NCI-H774 (cell line): ENCODE data around the gene MERTK.
A peak's percentile ranks its signal among the peaks of the same experiment; 100 is the strongest.
"Not testable (repeated sequence)": the region's sequence is repeated elsewhere in the genome, so short reads cannot be mapped to it uniquely, and the experiment has no call there.

Experiments
- DNase-seq: peaks from one replicate; lab custom pipeline; 2025; lab: John Stamatoyannopoulos, UW

The MERTK gene

GRCh38 chr2:112047537-112048235 lies 149.3 kb downstream of the MERTK start:
- DNase-seq: no peak

GRCh38 chr2:112048236-112048592 lies 149.8 kb downstream of the MERTK start:
- no peak for DNase-seq

- peak; percentile 23 for DNase-seq
Observed at GRCh38 chr2:112048887-112049286, 150.5 kb downstream of the MERTK start.

DNA sequence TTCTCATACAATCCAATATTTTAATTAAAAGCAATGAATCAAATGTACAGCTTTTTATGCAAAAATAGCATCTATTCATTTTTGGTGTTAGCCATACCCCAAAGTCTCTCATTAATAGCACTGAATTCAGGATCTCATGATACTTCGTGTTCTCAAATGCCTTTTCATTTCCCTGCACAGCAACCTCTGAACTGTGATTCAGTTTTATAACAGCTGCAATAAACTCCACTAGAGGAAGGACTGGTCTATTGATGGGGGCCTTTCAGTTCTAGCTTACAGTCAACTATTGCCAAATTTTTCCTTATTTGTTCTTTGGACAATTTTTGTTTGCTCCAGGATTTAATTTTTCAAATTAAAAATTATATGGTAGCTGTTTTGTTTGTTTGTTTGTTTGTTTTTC lies 151.9 kb downstream of the MERTK start:
- no peak for DNase-seq

- peak; percentile 94 for DNase-seq
Observed at GRCh38 chr2:112053917-112054846, 155.8 kb downstream of the MERTK start.

DNA sequence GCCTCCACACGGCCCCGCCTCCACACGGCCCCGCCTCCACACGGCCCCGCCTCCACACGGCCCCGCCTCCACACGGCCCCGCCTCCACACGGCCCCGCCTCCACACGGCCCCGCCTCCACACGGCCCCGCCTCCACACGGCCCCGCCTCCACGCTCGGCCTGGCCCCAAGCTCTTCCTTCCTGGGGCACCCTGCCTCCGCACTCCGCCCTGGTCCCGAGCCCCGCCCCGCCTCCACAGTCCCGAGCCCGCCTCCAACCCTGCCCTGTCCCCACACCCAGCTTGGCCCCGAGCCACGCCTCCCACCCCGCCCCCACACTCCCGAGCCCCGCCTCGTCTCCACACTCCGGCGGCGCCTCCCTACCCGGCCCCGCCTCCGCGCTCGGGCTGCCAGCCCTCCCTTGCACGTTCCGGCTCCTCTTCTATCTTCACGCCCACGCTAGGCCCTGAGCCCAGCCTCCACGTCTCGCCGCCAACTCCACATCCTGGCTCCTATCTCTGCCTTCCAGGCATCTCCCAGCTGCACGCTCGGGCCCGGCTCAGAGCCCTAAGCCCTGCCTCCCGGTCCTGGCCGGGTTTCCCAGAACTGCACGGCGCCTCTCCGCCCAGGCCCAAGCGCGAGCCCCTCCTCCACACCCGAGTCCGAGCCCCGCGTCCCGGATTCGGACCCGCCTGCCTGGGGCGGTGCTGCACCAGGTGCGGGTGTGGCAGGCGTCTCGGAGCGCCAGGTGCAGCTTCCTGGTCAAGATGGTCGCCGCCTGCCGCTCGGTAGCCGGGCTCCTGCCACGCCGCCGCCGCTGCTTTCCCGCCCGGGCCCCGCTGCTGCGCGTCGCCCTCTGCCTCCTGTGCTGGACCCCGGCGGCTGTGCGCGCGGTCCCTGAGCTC lies 156.7 kb downstream of the MERTK start, which contains the start of gene TMEM87B:
Gene TMEM87B (plus strand): TSS at position 423 of the 883 bp plus-strand sequence. CDS start 323 bp downstream, at position 746.
- peak; percentile 93 for DNase-seq

- DNase-seq: peak; percentile 7
Observed at GRCh38 chr2:112055730-112056625, 157.6 kb downstream of the MERTK start.

DNA sequence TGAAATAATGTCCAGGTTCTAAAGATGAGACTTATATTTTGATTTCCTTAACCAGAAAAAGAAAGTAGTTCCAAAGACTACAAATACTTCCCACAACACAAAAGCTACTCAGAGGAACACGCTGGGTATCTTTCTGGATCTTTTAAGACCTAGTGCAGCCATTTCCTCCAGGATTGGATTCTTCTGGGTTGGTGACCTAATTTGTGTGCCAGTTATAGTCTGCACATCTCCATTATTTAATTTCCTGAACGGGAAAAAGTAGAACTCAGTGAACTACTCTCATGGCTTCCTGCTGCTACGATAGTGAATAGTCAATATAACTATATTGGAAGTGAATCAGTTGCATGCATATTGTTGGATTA lies 158.2 kb downstream of the MERTK start:
- DNase-seq: no peak

DNA sequence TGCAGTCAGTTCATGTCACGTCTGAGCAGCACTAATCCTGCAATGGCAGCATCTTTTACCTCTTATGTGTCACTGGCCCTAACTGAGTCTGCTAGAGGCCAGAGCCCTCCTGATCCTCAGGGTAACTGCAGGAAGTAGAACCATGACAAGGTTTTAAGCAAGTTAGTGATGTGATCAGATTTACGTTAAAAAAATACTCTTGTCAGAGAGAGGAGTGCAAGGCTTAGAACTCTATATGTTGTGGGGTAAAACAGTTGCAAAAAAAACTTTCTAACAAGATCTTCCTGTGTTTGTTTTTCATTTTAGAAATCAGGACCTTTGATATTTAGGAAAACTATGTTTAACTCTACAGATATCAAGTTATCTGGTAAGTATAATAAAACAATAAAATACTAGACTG lies 161.3 kb downstream of the MERTK start:
- DNase-seq: no peak

GRCh38 chr2:112061299-112061698 lies 162.9 kb downstream of the MERTK start:
- no peak for DNase-seq

DNA sequence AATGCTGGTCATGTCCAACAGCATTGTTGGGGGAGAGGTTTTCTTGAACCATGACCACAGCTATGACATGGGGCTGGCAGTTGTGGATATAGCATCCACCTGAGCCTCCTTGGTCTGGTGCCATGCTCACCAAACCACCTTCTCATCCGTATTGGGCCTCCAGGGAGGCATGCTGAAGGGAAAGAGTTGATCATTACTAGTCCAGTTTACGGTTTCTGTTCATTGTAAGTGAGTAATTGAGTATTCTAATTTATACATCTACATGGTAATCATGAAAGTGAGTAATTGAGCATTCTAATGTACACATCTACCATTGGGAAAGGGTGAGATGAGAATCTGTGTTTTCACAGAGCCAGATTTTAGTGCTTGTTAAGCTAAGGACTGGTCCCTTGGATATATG lies 163.4 kb downstream of the MERTK start:
- DNase-seq: no peak

DNA sequence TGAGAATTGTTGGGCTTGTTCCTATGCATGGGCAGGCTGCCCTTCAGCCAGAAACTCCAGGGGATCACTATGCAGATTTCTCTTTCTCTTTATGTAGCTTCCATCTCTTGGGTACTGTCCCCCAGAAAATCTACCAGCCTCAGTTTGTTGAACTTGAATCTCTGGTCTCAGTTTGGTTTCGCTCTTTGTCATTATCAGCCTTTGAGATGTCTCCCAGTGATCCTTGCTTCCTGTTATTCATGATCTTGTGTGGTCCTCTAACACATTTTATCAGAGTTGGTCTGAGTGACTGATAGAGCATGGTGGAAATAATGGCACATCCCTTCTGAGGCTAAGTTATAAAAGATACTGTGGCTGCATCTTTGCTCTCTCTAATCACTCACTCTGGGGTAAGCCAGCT lies 164.5 kb downstream of the MERTK start:
- DNase-seq: no peak

DNA sequence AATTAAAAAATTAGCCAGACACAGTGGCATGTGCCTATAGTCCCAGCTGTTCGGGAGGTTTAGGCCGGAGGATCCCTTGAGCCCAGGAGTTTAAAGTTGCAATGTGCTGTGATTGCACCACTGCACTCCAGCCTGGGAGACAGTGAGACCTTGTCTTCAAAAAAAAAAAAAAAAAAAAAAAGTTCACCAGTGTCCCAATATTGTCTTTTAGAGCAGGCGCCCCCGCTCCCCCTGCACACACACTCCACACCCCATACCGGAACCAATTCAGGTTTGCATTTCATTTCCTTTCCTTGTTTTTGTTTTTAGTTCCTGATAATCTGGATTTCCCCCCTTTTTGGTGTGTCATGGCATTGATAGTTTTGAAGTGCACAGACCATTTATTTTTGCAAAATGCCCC lies 167.1 kb downstream of the MERTK start:
- DNase-seq: no peak

- DNase-seq: no peak
Observed at GRCh38 chr2:112065966-112066365, 167.6 kb downstream of the MERTK start.

DNA sequence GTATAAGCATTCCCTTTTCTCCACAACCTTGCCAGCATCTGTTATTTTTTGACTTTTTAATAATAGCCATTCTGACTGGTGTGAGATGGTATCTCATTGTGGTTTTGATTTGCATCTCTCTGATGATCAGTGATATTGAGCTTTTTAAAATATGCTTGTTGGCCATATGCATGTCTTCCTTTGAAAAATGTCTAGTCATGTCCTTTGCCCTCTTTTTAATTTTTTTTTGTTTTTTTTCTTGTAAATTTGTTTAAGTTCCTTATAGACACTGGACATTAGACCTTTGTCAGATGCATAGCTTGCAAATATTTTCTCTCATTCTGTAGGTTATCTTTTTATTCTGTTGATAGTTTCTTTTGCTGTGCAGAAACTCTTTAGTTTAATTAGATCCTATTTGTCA lies 171.4 kb downstream of the MERTK start:
- DNase-seq: not testable (repeated sequence)

- DNase-seq: no peak
Observed at GRCh38 chr2:112073875-112074274, 175.5 kb downstream of the MERTK start.

GRCh38 chr2:112074506-112074905 lies 176.1 kb downstream of the MERTK start:
- no peak for DNase-seq

DNA sequence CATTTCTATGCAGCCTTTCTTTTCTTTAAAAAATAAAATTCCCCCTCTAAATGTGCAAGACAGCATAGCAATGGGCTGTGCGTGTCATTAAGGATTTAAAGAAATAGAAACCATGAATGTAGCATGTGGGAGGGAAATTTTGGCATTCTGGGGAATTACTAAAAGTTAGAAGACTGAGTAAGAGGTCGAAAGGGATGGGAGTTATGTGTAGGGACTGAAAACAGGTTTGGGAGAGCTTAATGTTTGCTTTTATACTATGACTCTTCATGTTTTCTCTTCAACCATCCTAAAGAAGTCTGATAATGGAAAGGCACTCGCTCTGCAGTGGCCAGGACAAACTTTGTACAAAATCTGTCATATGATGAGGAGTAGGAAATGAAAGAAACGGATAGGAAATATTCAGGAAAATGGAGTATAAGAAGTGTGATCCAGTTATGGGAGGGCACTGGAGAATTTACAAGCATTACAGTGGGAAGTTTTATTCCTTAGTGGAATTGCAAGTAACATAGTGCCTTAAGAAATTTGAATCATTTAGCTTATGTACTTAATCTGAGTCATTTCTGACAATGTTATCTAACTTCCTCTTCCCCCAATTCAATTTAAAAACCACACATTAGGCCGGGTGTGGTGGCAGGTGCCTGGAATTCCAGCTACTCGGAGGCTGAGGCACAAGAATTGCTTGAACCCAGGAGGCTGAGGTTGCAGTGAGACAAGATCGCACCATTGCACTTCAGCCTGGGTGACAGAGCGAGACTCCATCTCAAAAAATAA lies 177.3 kb downstream of the MERTK start:
- DNase-seq: no peak

DNA sequence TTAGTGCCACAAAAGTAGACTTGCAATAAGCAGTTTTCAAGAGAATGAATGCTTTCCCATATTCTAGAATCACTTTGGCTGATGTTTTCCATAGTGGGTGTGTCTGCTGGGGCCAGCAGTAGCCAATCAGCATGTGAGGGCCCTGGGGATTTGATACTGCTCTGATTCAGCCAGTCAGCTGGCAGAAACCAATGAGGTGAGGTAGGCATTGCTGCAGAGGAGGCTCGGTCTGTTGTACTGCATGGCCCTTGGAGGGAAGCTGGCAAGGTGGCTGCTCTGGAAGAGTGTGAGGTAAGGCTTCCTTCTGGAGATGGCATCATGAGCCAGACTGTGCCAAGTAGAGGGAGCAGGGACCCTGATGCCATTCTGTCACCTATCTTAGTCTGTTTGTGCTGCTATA lies 179.4 kb downstream of the MERTK start:
- no peak for DNase-seq
